Measurements from ENCODE around the gene SLC2A9. TPM values are rescaled to one million over a fixed set of nuclear protein-coding genes. Genes with fewer than 3 reads are reported as not detected.

SLC2A9 gene
- total and polyA plus RNA-seq, 2 of the 4 experiments (the other 2 are of a cell fraction) = 0.72 to 2.1 TPM

GRCh38 chr4:9926586-9926985 lies 94.7 kb downstream of the SLC2A9 start:
- no peak overlapping the region for H3K27ac ChIP-seq (ENCODE audit: insufficient read depth, low read length)
- no peak overlapping the region for H4K8ac ChIP-seq (ENCODE audit: low read depth in 2 of 2, low read length in 2 of 2)
- H3K27me3 ChIP-seq (ENCODE audit: control insufficient read depth, insufficient read depth, low read length) = peaks cover 2% of the 10 kb centered on the region; the same call in 1 of the 2 replicates
- H3K4ac ChIP-seq (ENCODE audit: low read depth, low read length) = no peak overlapping the region
- no peak overlapping the region for H4K91ac ChIP-seq (ENCODE audit: insufficient read depth, low read depth, low read length)
- H3K9me1 ChIP-seq (ENCODE audit: insufficient read depth, low read length) = no peaks in the 10 kb centered on the region
- H2BK15ac ChIP-seq (ENCODE audit: low read depth, low read length) = no peak overlapping the region
- H2AK5ac ChIP-seq (ENCODE audit: low read depth, low read length) = no peak overlapping the region
- CTCF ChIA-PET = interaction anchor here (0.6 kb wide), 1 partner anchor 164 kb away, joined by 4 read pairs; no protein-coding TSS in a partner anchor
- H4K20me1 ChIP-seq (ENCODE audit: insufficient read depth, low read length) = no peaks in the 10 kb centered on the region
- dilution Hi-C loops (cut with HindIII; ENCODE audit: low sequenced_read_pairs, unreplicated experiment) (no loop called here), in situ Hi-C loops (cut with MboI; ENCODE audit: low sequenced_read_pairs) (no loop called here), intact Hi-C loops (cut with micrococcal nuclease) (no loop called here)
- no peak overlapping the region for H3K56ac ChIP-seq (ENCODE audit: extremely low read depth, insufficient read depth, low read length)
- no peak overlapping the region for H4K5ac ChIP-seq (ENCODE audit: low read depth, low read length)
- H2BK20ac ChIP-seq (ENCODE audit: low read depth, low read length) = no peak overlapping the region
- no peak overlapping the region for H2AFZ ChIP-seq (replicated peaks; ENCODE audit: low read length, poor library complexity)
- H3K23ac ChIP-seq (ENCODE audit: low read depth, low read length) = no peak overlapping the region
- POLR2A ChIA-PET (ENCODE audit: unreplicated experiment) = no interaction called here
- H2AK9ac ChIP-seq (replicated peaks; ENCODE audit: low read depth, low read length, poor library complexity) = no peak overlapping the region
- no peak overlapping the region for H3K9ac ChIP-seq (ENCODE audit: low read depth, low read length)
- BruUV-seq (replicated peaks) = no TSS peak
- TF ChIP-seq NFE2L2 (IDR thresholded peaks at IDR 0.05; ENCODE audit: low read depth, low read length) (no peak), MAFK (IDR thresholded peaks at IDR 0.05; ENCODE audit: low read depth, low read length) (no peak), CEBPB (IDR thresholded peaks at IDR 0.05; ENCODE audit: low read depth, low read length) (no peak), FOS (IDR thresholded peaks at IDR 0.05; ENCODE audit: low read depth, low read length) (no peak), RAD21 (IDR thresholded peaks at IDR 0.05; ENCODE audit: low read length) (no peak), RFX5 (IDR thresholded peaks at IDR 0.05; ENCODE audit: low read depth, low read length) (no peak), BHLHE40 (IDR thresholded peaks at IDR 0.05; ENCODE audit: low read depth, low read length) (no peak), MXI1 (IDR thresholded peaks at IDR 0.05; ENCODE audit: borderline replicate concordance, low read depth, low read length) (no peak), RCOR1 (IDR thresholded peaks at IDR 0.05; ENCODE audit: insufficient replicate concordance, low read length) (no peak), SMC3 (IDR thresholded peaks at IDR 0.05; ENCODE audit: low read depth, low read length) (no peak), MAZ (IDR thresholded peaks at IDR 0.05; ENCODE audit: borderline replicate concordance, low read depth, low read length) (no peak), CTCF (conservative IDR thresholded peaks at IDR 0.05; ENCODE audit: low read depth, low read length) (no peak), USF2 (IDR thresholded peaks at IDR 0.05; ENCODE audit: low read depth, low read length) (no peak), POLR2A (IDR thresholded peaks at IDR 0.05; ENCODE audit: low read depth, low read length) (no peak)
- TF ChIP-seq, protein P1, sequence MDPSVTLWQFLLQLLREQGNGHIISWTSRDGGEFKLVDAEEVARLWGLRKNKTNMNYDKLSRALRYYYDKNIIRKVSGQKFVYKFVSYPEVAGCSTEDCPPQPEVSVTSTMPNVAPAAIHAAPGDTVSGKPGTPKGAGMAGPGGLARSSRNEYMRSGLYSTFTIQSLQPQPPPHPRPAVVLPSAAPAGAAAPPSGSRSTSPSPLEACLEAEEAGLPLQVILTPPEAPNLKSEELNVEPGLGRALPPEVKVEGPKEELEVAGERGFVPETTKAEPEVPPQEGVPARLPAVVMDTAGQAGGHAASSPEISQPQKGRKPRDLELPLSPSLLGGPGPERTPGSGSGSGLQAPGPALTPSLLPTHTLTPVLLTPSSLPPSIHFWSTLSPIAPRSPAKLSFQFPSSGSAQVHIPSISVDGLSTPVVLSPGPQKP (IDR thresholded peaks at IDR 0.05; ENCODE audit: borderline replicate concordance, low read depth, low read length) = no peak
- no peak overlapping the region for H3K4me2 ChIP-seq (ENCODE audit: low read depth, low read length)
- H3K79me1 ChIP-seq (ENCODE audit: low read depth in 1 of 2, low read length in 2 of 2) = no peaks in the 10 kb centered on the region
- no peak overlapping the region for H3K14ac ChIP-seq (replicated peaks; ENCODE audit: low read depth, low read length)
- 100% methylated on average over 1 of the region's 3 CpGs; no CpG with 5 or more reads in 1 of the 2 experiments for WGBS, 2 experiments (ENCODE audit: extremely low coverage in 2 of 2, insufficient read length in 1 of 2)
- no peaks in the 10 kb centered on the region for H3K4me1 ChIP-seq (ENCODE audit: control insufficient read depth, insufficient read depth, low read length)
- no peak overlapping the region for H3K4me3 ChIP-seq (ENCODE audit: insufficient read depth, low read depth, low read length)
- H3K36me3 ChIP-seq (ENCODE audit: control insufficient read depth, insufficient read depth, low read length) = no peaks in the 10 kb centered on the region
- no peak overlapping the region for H3K18ac ChIP-seq (ENCODE audit: low read depth, low read length)
- H2BK5ac ChIP-seq (ENCODE audit: low read depth, low read length, poor library complexity, severe bottlenecking) = no peak overlapping the region
- no peak overlapping the region for H2BK120ac ChIP-seq (ENCODE audit: low read depth, low read length)
- H3K9me3 ChIP-seq (ENCODE audit: control insufficient read depth, insufficient read depth, low read length) = no peaks in the 10 kb centered on the region
- ATAC-seq (ENCODE audit: low read depth) = no peak
- no peak for DNase-seq
